Nephron (organoid): ENCODE measurements around the gene NBR1.
A peak's percentile ranks its signal among the peaks of the same experiment; 100 is the strongest.
"Not testable (repeated sequence)": the region's sequence is repeated elsewhere in the genome, so short reads cannot be mapped to it uniquely, and the experiment has no call there.

Experiments used
- H3K27ac Mint-ChIP-seq, 3 experiments: 2 replicates each; pipeline ENCODE4 v1.8.0; 2020; ENCODE audit warnings: mixed read lengths in 3 of 3, mild to moderate bottlenecking in 2 of 3, moderate library complexity in 1 of 3
- H3K27me3 Mint-ChIP-seq: 2 replicates; pipeline ENCODE4 v1.8.0; 2021; ENCODE audit warnings: low read depth, mild to moderate bottlenecking, moderate library complexity, mixed read lengths
- H3K36me3 Mint-ChIP-seq: 2 replicates; pipeline ENCODE4 v1.8.0; 2020; ENCODE audit warnings: low read depth, mixed read lengths
- H3K4me1 Mint-ChIP-seq: 2 replicates; pipeline ENCODE4 v1.8.0; 2020; ENCODE audit warnings: mixed read lengths
- H3K4me3 Mint-ChIP-seq, 3 experiments: 2 replicates each; pipeline ENCODE4 v1.8.0; 2020; ENCODE audit warnings: mild to moderate bottlenecking in 3 of 3, mixed read lengths in 3 of 3, moderate library complexity in 2 of 3
- H3K9me3 Mint-ChIP-seq: 2 replicates; pipeline ENCODE4 v1.8.0; 2020; ENCODE audit warnings: mixed read lengths
- CTCF ChIP-seq, 3 experiments: fragments of 200-600 bp; sonication (generic); IDR thresholded peaks; one replicate each; pipeline ENCODE4 v1.5.0; 2021; ENCODE audit warnings: antibody characterized with exemption in 3 of 3; ENCODE audit not compliant: unreplicated experiment in 3 of 3

NBR1 gene

GRCh38 chr17:43200127-43200526 is 29.1 kb downstream of the NBR1 start:
- H3K4me3 Mint-ChIP-seq = no peak overlapping the region
- H3K27ac Mint-ChIP-seq = no peak overlapping the region
- H3K4me1 Mint-ChIP-seq = no peaks in the 10 kb centered on the region
- peaks cover 66% of the 10 kb centered on the region for H3K36me3 Mint-ChIP-seq
- H3K27me3 Mint-ChIP-seq = no peaks in the 10 kb centered on the region
- no peak for TF ChIP-seq CTCF (IDR thresholded peaks at IDR 0.05; ENCODE audit: unreplicated experiment in 3 of 3)
- H3K9me3 Mint-ChIP-seq = no peaks in the 10 kb centered on the region

- not testable (repeated sequence) for H3K27me3 Mint-ChIP-seq, H3K4me3 Mint-ChIP-seq, H3K27ac Mint-ChIP-seq, H3K9me3 Mint-ChIP-seq, H3K4me1 Mint-ChIP-seq
- H3K36me3 Mint-ChIP-seq = peaks cover 68% of the 10 kb centered on the region
These were observed 32.0 kb downstream of the NBR1 start for GRCh38 chr17:43203013-43203412.

GRCh38 chr17:43210576-43210975 is 39.6 kb downstream of the NBR1 start:
- peak overlapping the region; percentile 67 to 94 (median 79) for H3K27ac Mint-ChIP-seq
- no peaks in the 10 kb centered on the region for H3K27me3 Mint-ChIP-seq
- no peaks in the 10 kb centered on the region for H3K9me3 Mint-ChIP-seq
- H3K4me1 Mint-ChIP-seq = peaks cover 22% of the 10 kb centered on the region
- H3K36me3 Mint-ChIP-seq = peaks cover 41% of the 10 kb centered on the region
- TF ChIP-seq CTCF (IDR thresholded peaks at IDR 0.05; ENCODE audit: unreplicated experiment in 3 of 3) = no peak
- peak overlapping the region; percentile 93 to 97 (median 97) for H3K4me3 Mint-ChIP-seq

GRCh38 chr17:43211123-43211479 is 40.1 kb downstream of the NBR1 start:
- no peak for TF ChIP-seq CTCF (IDR thresholded peaks at IDR 0.05; ENCODE audit: unreplicated experiment in 3 of 3)
- Mint-ChIP-seq H3K27ac (peak overlapping the region; percentile 67 to 94 (median 79)), H3K9me3 (no peaks in the 10 kb centered on the region), H3K27me3 (no peaks in the 10 kb centered on the region), H3K36me3 (peaks cover 43% of the 10 kb centered on the region), H3K4me1 (peaks cover 22% of the 10 kb centered on the region), H3K4me3 (peak overlapping the region; percentile 93 to 97 (median 97))

GRCh38 chr17:43211480-43212402 is 40.7 kb downstream of the NBR1 start, which contains the start of gene TMEM106A:
TSS of gene TMEM106A (plus strand) at chr17:43211875. CDS start at chr17:43213042, 1,167 bp downstream.
- Mint-ChIP-seq H3K27ac (peak within 1 kb of the TSS; percentile 79 to 94 (median 87)), H3K4me1 (peaks cover 22% of the 10 kb centered on the region), H3K27me3 (no peaks in the 10 kb centered on the region), H3K9me3 (no peaks in the 10 kb centered on the region), H3K4me3 (peak within 1 kb of the TSS; percentile 93 to 97 (median 97)), H3K36me3 (peaks cover 37% of the 10 kb centered on the region)
- peak; percentile 30 to 45 (median 43) for TF ChIP-seq CTCF (IDR thresholded peaks at IDR 0.05; ENCODE audit: unreplicated experiment in 3 of 3)

GRCh38 chr17:43212641-43213490 is 41.9 kb downstream of the NBR1 start:
- Mint-ChIP-seq H3K27ac (peak overlapping the region; percentile 79 to 94 (median 87)), H3K4me1 (peaks cover 22% of the 10 kb centered on the region), H3K4me3 (peak overlapping the region; percentile 93 to 97 (median 97)), H3K36me3 (peaks cover 29% of the 10 kb centered on the region), H3K27me3 (no peaks in the 10 kb centered on the region), H3K9me3 (no peaks in the 10 kb centered on the region)
- TF ChIP-seq CTCF (IDR thresholded peaks at IDR 0.05; ENCODE audit: unreplicated experiment in 3 of 3) = no peak
